Right cardiac atrium (tissue), 5 donors: ENCODE measurements around the gene KNTC1. TPM values are rescaled to one million over a fixed set of nuclear protein-coding genes. Genes with fewer than 3 reads are reported as not detected.
A peak's percentile ranks its signal among the peaks of the same experiment; 100 is the strongest.
"Not testable (repeated sequence)": the region's sequence is repeated elsewhere in the genome, so short reads cannot be mapped to it uniquely, and the experiment has no call there.

Source experiments
- ATAC-seq, 2 donors: fragments of 200-7000 bp; cut with Tn5 transposase; one replicate each; pipeline versions ENCODE4 v1.8.0 to v1.9.1; 2020; ENCODE audit warnings: moderate library complexity in 2 of 2, mild to moderate bottlenecking in 1 of 2
- DNase-seq, 3 donors: peaks; one replicate each; pipeline ENCODE4 v3.0.0-alpha.2; 2020
- H3K27ac ChIP-seq: one replicate; pipeline ENCODE4 v1.5.1; 2013; ENCODE audit warnings: mild to moderate bottlenecking, low read length, control low read depth, moderate library complexity
- H3K27me3 ChIP-seq: one replicate; pipeline ENCODE4 v1.6.1; 2013; ENCODE audit not compliant: control insufficient read depth, insufficient read depth
- H3K4me1 ChIP-seq: one replicate; pipeline ENCODE4 v1.6.1; 2013; ENCODE audit warnings: low read length; ENCODE audit not compliant: control insufficient read depth, insufficient read depth
- H3K4me3 ChIP-seq: one replicate; pipeline ENCODE4 v1.5.1; 2013; ENCODE audit warnings: low read length, control low read depth
- H3K9me3 ChIP-seq: one replicate; pipeline ENCODE4 v1.6.1; 2013; ENCODE audit warnings: low read length; ENCODE audit not compliant: control insufficient read depth
- WGBS: extraction: QIAGEN DNeasy Blood & Tissue Kit; methylation state at CpG from one replicate; pipeline ENCODE4 v1.1.7; 2013; 5-methylcytosine and 5-hydroxymethylcytosine counted together
- intact Hi-C, 4 donors: fragments of 100-400 bp; cut with DNase I; formaldehyde crosslinking; loops; one replicate each; pipeline versions ENCODE4 v1.11.0 to v1.14.0; 2022 to 2023
- polyA plus RNA-seq: library from polyadenylated mRNA; stranded (reverse); fragments of 200-250 nt; gene quantifications from one replicate; pipeline ENCODE4 v1.2.3, GENCODE V29; 2013
- total RNA-seq, 4 donors: library from RNA; stranded (reverse); fragmentation: NEBNext Ultra II Directional; extraction: Animal tissue kit (Norgen Biotek cat#: 25700); gene quantifications; one replicate each; pipeline ENCODE4 v1.2.1, GENCODE V29; 2021
- donor health status: healthy with polysubstance abuse.
- donor health status: DM: no; HTN: yes; CAD: no.
- donor health status: DM: no; HTN: no; CAD: no.
- donor health status: DM: no; HTN: yes; CAD: no; lungs with severe emphysema.
- donor health status: DM: yes; HTN: yes; CAD: no.

Gene KNTC1
- total and polyA plus RNA-seq, 5 donors = 2.7 to 4.7 (median 4.0) TPM

GRCh38 chr12:122610207-122610606 is 83.2 kb downstream of the KNTC1 start:
- DNase-seq (no peak), ATAC-seq (no peak)
- no peaks in the 10 kb centered on the region for H3K9me3 ChIP-seq
- intact Hi-C loops = no loop called here
- H3K27me3 ChIP-seq = no peaks in the 10 kb centered on the region
- 90% methylated on average over 5 of the region's 5 CpGs for WGBS
- no peaks in the 10 kb centered on the region for H3K4me1 ChIP-seq
- H3K27ac ChIP-seq = no peak overlapping the region
- no peak overlapping the region for H3K4me3 ChIP-seq

DNA sequence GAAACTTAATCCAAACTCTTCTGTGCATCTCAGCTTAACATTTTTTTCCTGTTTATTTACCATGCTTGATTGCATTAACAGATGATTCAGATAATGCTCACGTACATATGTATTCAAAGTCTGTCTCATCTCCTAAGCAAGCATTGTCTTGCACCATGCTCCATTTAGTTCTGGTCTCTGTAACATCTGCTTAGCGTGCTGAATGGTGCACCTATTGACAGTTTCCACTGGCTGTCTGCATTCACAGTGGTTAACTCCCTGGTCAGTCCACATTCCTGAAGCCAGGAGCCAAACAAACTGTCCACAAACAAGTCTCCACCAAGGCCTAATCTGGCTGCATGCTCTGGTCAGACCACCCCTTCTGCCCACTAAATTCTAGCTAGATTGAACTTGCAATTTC is 83.9 kb downstream of the KNTC1 start:
- Histone ChIP-seq H3K4me1 (no peaks in the 10 kb centered on the region), H3K27me3 (no peaks in the 10 kb centered on the region), H3K4me3 (no peak overlapping the region), H3K27ac (no peak overlapping the region), H3K9me3 (no peaks in the 10 kb centered on the region)
- 94% methylated on average over 2 of the region's 2 CpGs for WGBS
- no peak for DNase-seq
- ATAC-seq = no peak
- intact Hi-C loops = no loop called here

DNA sequence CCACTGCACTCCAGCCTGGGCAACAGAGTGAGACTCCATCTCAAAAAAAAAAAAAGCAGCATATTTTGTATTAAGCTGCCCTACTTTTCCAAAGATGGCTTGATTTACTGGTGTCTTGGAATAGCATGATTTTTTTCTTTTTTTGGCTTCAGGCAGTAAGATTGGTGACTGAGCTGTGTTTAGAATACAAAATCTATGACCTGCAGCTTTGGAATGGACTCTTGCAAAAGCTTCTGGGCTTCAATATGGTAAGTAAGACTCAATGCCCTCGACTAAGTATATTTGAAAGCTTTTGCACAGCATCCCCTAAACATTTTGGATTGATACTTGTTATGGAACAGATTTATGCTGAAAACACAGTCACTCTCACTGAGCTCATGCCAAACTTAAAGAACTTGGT is 87.8 kb downstream of the KNTC1 start:
- Histone ChIP-seq H3K4me1 (no peaks in the 10 kb centered on the region), H3K4me3 (no peak overlapping the region), H3K27ac (no peak overlapping the region), H3K27me3 (no peaks in the 10 kb centered on the region), H3K9me3 (no peaks in the 10 kb centered on the region)
- ATAC-seq (no peak), DNase-seq (no peak)
- WGBS = 90% methylated on average over 1 of the region's 1 CpG
- intact Hi-C loops = no loop called here

- H3K27ac ChIP-seq = no peak overlapping the region
Observed at GRCh38 chr12:122615780-122616179, 88.7 kb downstream of the KNTC1 start.

GRCh38 chr12:122635471-122635870 is 108.4 kb downstream of the KNTC1 start:
- H3K4me1 ChIP-seq = no peaks in the 10 kb centered on the region
- no peaks in the 10 kb centered on the region for H3K9me3 ChIP-seq
- no peak for DNase-seq
- intact Hi-C loops = loop anchor here in 2 of 4 donors (5.0 to 10.0 kb wide), 2 partner anchors 117 to 609 kb away; partner anchors contain the start of gene DENR (in 1 of the 2)
- no peak overlapping the region for H3K27ac ChIP-seq
- WGBS = 78% methylated on average over 5 of the region's 5 CpGs
- H3K27me3 ChIP-seq = no peaks in the 10 kb centered on the region
- ATAC-seq = no peak
- no peak overlapping the region for H3K4me3 ChIP-seq

More at GRCh38 chr12:122615780-122616179, 88.7 kb downstream of the KNTC1 start:
- Histone ChIP-seq H3K4me3 (no peak overlapping the region), H3K4me1 (no peaks in the 10 kb centered on the region), H3K27me3 (no peaks in the 10 kb centered on the region), H3K9me3 (no peaks in the 10 kb centered on the region)
- WGBS = 77% methylated on average over 4 of the region's 4 CpGs
- ATAC-seq (no peak), DNase-seq (no peak)
- intact Hi-C loops = no loop called here

- no peak for DNase-seq
- H3K27me3 ChIP-seq = no peaks in the 10 kb centered on the region
- no peaks in the 10 kb centered on the region for H3K4me1 ChIP-seq
- no peak overlapping the region for H3K4me3 ChIP-seq
- intact Hi-C loops = no loop called here
- H3K9me3 ChIP-seq = no peaks in the 10 kb centered on the region
- H3K27ac ChIP-seq = no peak overlapping the region
- no peak for ATAC-seq
- 81% methylated on average over 7 of the region's 7 CpGs for WGBS
Observed at GRCh38 chr12:122643207-122643805, 116.3 kb downstream of the KNTC1 start.

DNA sequence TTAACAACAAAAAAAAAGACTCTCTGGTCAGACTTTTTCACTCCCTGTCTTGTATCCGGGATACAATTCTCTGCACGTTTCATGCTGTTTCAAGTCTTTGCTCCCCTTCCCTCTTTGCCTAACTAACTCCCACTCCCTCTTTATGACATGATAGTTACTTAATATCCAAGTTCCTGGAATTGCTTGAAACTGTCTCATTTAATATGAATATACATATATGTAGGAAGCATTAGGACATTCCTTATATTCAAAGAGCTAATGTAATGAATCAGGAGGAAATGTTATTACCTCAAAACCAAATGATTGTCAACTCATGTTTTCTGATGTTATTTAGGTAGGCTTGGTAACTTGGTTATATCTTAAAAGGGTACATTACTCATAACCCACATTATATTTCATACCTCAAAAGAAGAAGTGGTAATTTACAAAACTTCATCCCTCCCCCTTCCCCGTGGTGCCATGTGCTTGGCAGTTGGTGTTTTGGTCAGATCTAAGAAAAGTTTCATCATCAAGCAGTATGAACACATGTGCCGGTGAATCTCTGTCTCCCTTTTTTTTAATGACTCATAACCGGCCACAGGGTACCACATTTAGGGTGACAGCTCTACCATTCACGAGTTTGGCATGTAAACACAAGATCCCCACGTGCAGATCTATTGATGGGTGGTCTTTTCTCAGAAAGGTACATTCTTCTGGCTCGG is 119.6 kb downstream of the KNTC1 start:
- ATAC-seq (no peak), DNase-seq (no peak)
- Histone ChIP-seq H3K4me3 (no peak overlapping the region), H3K9me3 (no peaks in the 10 kb centered on the region), H3K4me1 (no peaks in the 10 kb centered on the region), H3K27ac (no peak overlapping the region), H3K27me3 (no peaks in the 10 kb centered on the region)
- intact Hi-C loops = no loop called here
- 63% methylated on average over 8 of the region's 8 CpGs for WGBS

- no peaks in the 10 kb centered on the region for H3K27me3 ChIP-seq
- DNase-seq = no peak
- H3K27ac ChIP-seq = no peak overlapping the region
- H3K4me1 ChIP-seq = no peaks in the 10 kb centered on the region
- 75% methylated on average over 11 of the region's 11 CpGs for WGBS
- intact Hi-C loops = no loop called here
- no peaks in the 10 kb centered on the region for H3K9me3 ChIP-seq
- H3K4me3 ChIP-seq = no peak overlapping the region
- ATAC-seq = no peak
Observed at GRCh38 chr12:122651520-122652224, 124.6 kb downstream of the KNTC1 start.

DNA sequence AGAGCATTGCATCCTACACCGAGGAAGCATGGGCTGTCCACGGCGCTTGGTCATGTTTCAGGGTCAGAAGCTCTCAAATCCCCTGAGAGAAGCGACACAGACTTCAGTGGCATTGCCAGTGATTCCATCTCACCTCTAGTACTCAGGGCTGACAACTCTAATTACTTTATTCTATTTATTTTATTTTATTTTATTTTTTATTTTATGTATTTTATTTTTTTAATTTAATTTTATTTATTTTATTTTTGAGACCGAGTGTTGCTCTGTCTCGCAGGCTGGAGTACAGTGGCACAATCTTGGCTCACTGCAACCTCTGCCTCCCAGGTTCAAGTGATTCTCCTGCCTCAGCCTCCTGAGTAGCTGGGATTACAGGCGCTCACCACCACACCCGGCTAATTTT is 126.2 kb downstream of the KNTC1 start:
- ATAC-seq, intact Hi-C loops, H3K4me3 ChIP-seq, H3K27ac ChIP-seq, H3K9me3 ChIP-seq, H3K27me3 ChIP-seq, H3K4me1 ChIP-seq, DNase-seq: not testable (repeated sequence)
- WGBS = 97% methylated on average over 8 of the region's 8 CpGs

DNA sequence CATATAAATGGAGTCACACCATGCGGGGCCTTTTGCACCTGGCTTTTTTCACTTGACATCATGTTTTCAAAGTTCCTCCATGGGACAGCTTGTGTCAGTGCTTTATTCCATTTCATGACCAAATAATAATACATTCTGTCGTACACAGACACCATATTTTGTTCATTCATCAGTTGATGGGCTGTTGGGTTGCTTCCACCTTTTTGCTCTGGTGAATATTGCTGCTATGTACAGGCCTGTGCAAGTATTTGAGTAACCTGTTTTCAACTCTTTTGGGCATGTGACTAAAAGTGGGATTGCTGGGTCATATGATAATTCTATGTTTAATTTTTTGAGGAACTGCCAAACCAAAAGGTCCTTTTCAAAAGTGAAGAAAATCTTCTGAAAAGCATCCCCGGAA is 129.2 kb downstream of the KNTC1 start:
- DNase-seq (no peak), ATAC-seq (no peak)
- no peaks in the 10 kb centered on the region for H3K27me3 ChIP-seq
- 89% methylated on average over 3 of the region's 3 CpGs for WGBS
- no peak overlapping the region for H3K27ac ChIP-seq
- intact Hi-C loops = no loop called here
- H3K4me3 ChIP-seq = no peak overlapping the region
- no peaks in the 10 kb centered on the region for H3K9me3 ChIP-seq
- H3K4me1 ChIP-seq = no peaks in the 10 kb centered on the region

DNA sequence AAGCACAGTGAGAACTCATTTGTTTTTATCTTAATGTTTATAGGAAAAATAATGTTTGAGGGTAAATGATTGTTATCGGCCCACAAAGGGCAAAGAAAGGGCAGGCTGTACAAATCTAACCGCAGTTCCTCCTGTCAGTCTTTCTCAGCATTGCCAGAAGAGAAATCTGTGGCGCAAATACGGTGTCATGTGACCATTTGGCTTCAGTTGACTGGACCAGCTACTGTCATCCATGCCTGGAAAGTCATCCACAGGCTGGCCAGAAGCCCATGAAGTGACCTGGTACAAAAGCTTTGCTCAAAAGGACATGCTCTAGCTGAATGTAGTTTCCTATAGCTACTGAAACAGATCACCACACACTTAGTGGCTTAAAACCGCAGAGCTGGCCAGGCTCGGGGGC is 132.5 kb downstream of the KNTC1 start:
- intact Hi-C loops = no loop called here
- Histone ChIP-seq H3K4me1 (no peaks in the 10 kb centered on the region), H3K27ac (no peak overlapping the region), H3K9me3 (no peaks in the 10 kb centered on the region), H3K4me3 (no peak overlapping the region), H3K27me3 (no peaks in the 10 kb centered on the region)
- DNase-seq (peak in 1 of 3 donors; percentile 18), ATAC-seq (peak in 1 of 2 donors; percentile 43)
- WGBS = 71% methylated on average over 6 of the region's 6 CpGs
